Peyer's patch (tissue), 4 donors: ENCODE measurements around the gene TRAF3. TPM values are rescaled to one million over a fixed set of nuclear protein-coding genes. Genes with fewer than 3 reads are reported as not detected.

Experiments
- DNase-seq, 3 donors: peaks; one replicate each; pipeline ENCODE4 v3.0.0-alpha.2; 2017 to 2019
- H3K27ac ChIP-seq, 4 donors: fragments of 200-600 bp; sonication (generic); one replicate each; pipeline ENCODE4 v1.5.1; 2016 to 2019
- H3K27me3 ChIP-seq, 2 donors: fragments of 200-600 bp; sonication (generic); one replicate each; pipeline ENCODE4 v1.5.1; 2019
- H3K36me3 ChIP-seq, 3 donors: fragments of 200-600 bp; sonication (generic); one replicate each; pipeline ENCODE4 v1.5.1; 2016 to 2019
- H3K4me1 ChIP-seq, 4 donors: fragments of 200-600 bp; sonication (generic); one replicate each; pipeline ENCODE4 v1.5.1; 2016 to 2019
- H3K4me3 ChIP-seq, 4 donors: fragments of 200-600 bp; sonication (generic); 1 replicate in 3 of 4; 2 replicates in 1 of 4; pipeline ENCODE4 v1.5.1; 2016 to 2019; ENCODE audit warnings: mild to moderate bottlenecking in 1 of 4
- H3K9me3 ChIP-seq, 4 donors: fragments of 200-600 bp; sonication (generic); one replicate each; pipeline ENCODE4 v1.5.1; 2016 to 2019; ENCODE audit warnings: mild to moderate bottlenecking in 1 of 4
- CTCF ChIP-seq, 6 experiments: fragments of 450-650 bp in 4 of 6; fragments of 200-600 bp in 2 of 6; sonication (generic) in 1 of 6; IDR thresholded peaks; one replicate each; pipeline ENCODE4 v1.5.1; 2017 to 2019; ENCODE audit warnings: antibody characterized with exemption in 6 of 6, mild to moderate bottlenecking in 3 of 6, moderate library complexity in 1 of 6
- POLR2A ChIP-seq, 2 donors: fragments of 450-650 bp; IDR thresholded peaks; one replicate each; pipeline ENCODE4 v1.5.1; 2017; ENCODE audit warnings: antibody characterized with exemption in 2 of 2, mild to moderate bottlenecking in 2 of 2, moderate library complexity in 2 of 2
- total RNA-seq, 4 donors: library from RNA; depleted of rRNA; stranded (reverse); fragments of >200 nt; gene quantifications; one replicate each; pipeline ENCODE4 v1.1.0, GENCODE V29; 2016

TRAF3 gene, protein sequence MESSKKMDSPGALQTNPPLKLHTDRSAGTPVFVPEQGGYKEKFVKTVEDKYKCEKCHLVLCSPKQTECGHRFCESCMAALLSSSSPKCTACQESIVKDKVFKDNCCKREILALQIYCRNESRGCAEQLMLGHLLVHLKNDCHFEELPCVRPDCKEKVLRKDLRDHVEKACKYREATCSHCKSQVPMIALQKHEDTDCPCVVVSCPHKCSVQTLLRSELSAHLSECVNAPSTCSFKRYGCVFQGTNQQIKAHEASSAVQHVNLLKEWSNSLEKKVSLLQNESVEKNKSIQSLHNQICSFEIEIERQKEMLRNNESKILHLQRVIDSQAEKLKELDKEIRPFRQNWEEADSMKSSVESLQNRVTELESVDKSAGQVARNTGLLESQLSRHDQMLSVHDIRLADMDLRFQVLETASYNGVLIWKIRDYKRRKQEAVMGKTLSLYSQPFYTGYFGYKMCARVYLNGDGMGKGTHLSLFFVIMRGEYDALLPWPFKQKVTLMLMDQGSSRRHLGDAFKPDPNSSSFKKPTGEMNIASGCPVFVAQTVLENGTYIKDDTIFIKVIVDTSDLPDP
- 10 to 100 TPM; 31.7 to 47.8 (median 41.8) TPM for total RNA-seq

- H3K36me3 ChIP-seq, result no peaks in the 10 kb centered on the region
- H3K27ac ChIP-seq, result peak within 1 kb of the TSS; percentile 92 to 97 (median 94)
- H3K27me3 ChIP-seq, result no peaks in the 10 kb centered on the region
- peaks cover 0 to 23% (median 12%) of the 10 kb centered on the region in 4 donors for H3K4me1 ChIP-seq
- H3K9me3 ChIP-seq, result no peaks in the 10 kb centered on the region
- DNase-seq, result peak; percentile 73 to 90 (median 79)
- H3K4me3 ChIP-seq, result peak within 1 kb of the TSS; percentile 90 to 98 (median 93)
- TF ChIP-seq CTCF (IDR thresholded peaks at IDR 0.05) (no peak), POLR2A (IDR thresholded peaks at IDR 0.05) (no peak)
Observed at GRCh38 chr14:102776761-102777710, at the start of gene TRAF3. Gene TRAF3 (plus strand): TSS chr14:102777449. CDS start chr14:102870202, 92,753 bp downstream.

GRCh38 chr14:102728501-102728900, 48.7 kb upstream of the TRAF3 start:
- Histone ChIP-seq H3K9me3 (no peaks in the 10 kb centered on the region), H3K27ac (no peak overlapping the region), H3K4me3 (no peak overlapping the region), H3K27me3 (no peaks in the 10 kb centered on the region), H3K36me3 (peaks cover 0 to 68% (median 0%) of the 10 kb centered on the region in 3 donors), H3K4me1 (no peaks in the 10 kb centered on the region)
- TF ChIP-seq POLR2A (IDR thresholded peaks at IDR 0.05) (no peak), CTCF (IDR thresholded peaks at IDR 0.05) (no peak)
- DNase-seq, result peak in 1 of 3 donors; percentile 3

DNA sequence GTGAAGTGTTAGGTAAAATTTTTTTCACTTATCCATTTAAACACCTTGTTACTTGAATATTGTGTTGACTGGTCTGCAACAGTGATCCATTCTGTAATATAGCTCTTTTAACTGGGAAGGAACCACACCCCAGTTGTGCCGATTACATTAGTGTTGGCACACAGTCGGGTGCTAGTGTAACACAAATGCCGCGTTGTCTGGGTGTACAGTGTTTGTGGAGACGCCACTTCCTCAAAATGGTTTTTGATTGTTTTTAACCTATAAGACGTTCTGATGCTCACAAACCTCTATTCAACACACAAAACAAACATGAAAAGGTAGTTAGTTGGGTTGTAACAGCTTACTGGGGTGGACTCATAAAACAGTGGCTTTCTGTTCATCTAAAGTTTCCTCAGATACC, 48.0 kb upstream of the TRAF3 start:
- H3K4me3 ChIP-seq, result no peak overlapping the region
- DNase-seq, result peak in 1 of 3 donors; percentile 14
- peaks cover 0 to 66% (median 0%) of the 10 kb centered on the region in 3 donors for H3K36me3 ChIP-seq
- H3K9me3 ChIP-seq, result no peaks in the 10 kb centered on the region
- H3K4me1 ChIP-seq, result no peaks in the 10 kb centered on the region
- H3K27me3 ChIP-seq, result no peaks in the 10 kb centered on the region
- no peak for TF ChIP-seq POLR2A (IDR thresholded peaks at IDR 0.05)
- no peak for TF ChIP-seq CTCF (IDR thresholded peaks at IDR 0.05)
- no peak overlapping the region for H3K27ac ChIP-seq

DNA sequence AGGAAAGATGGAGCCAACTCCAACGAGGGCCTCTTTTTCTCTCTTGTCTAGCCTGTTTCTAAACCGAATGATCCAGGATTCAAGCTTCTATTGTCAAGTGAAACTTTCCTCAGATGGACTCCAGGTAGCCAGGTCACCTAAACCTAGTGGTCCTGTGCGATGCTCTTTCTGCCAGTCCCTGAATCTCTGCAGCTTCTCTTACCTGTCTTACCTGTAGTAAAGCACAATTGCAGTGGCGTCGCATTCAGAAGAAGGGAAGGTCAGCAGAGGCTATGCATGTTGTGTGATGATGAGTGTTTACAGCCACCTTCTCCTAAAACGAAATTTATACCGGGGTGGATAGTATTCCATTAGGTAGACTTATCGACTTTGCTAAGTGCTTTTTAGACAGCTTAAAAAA, 47.4 kb upstream of the TRAF3 start:
- Histone ChIP-seq H3K4me3 (no peak overlapping the region), H3K27ac (no peak overlapping the region), H3K27me3 (no peaks in the 10 kb centered on the region), H3K4me1 (no peaks in the 10 kb centered on the region), H3K36me3 (peaks cover 0 to 60% (median 0%) of the 10 kb centered on the region in 3 donors), H3K9me3 (no peaks in the 10 kb centered on the region)
- no peak for DNase-seq
- TF ChIP-seq CTCF (IDR thresholded peaks at IDR 0.05), result no peak
- no peak for TF ChIP-seq POLR2A (IDR thresholded peaks at IDR 0.05)

DNA sequence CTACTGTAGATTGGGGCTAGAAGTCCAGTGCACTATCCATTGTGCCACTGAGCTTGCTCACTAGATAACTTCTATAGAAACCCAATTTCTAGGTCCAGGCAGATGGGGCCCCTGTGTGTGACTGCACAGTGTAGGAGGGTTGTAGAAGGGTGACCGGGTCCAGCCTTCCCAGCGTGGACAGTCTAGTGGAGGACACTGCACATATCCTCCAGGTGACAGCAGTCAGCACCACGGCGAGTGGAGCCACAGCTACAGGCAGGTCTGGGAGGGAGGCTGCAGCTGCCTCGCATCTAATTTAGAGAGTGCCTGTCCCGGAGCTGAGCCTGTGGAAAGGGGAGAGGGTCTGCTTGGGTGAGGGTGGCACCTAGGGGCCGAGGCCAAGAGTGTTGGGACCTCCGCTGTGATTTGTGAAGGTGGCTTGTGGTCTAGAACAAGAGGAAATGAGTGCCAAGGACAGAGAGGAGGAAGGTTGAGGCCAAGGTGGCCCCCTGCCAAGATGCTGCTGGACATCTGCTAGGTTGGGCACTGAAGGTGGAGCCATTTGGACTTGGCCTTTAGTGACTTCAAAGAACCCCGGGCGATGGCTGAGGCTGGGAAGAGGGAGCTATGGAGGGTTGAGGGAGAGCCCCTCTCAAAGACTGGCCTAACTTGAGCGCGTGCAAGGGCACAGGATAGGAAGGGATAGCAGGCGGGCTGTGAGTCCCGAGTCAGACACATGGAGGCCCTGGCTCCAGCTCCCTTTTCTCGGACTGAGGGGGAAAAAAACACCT, 46.0 kb upstream of the TRAF3 start:
- H3K9me3 ChIP-seq, result no peaks in the 10 kb centered on the region
- peak in 1 of 3 donors; percentile 7 for DNase-seq
- no peak for TF ChIP-seq CTCF (IDR thresholded peaks at IDR 0.05)
- no peak for TF ChIP-seq POLR2A (IDR thresholded peaks at IDR 0.05)
- no peaks in the 10 kb centered on the region for H3K27me3 ChIP-seq
- H3K27ac ChIP-seq, result no peak overlapping the region
- H3K4me1 ChIP-seq, result no peaks in the 10 kb centered on the region
- peaks cover 0 to 46% (median 0%) of the 10 kb centered on the region in 3 donors for H3K36me3 ChIP-seq
- no peak overlapping the region for H3K4me3 ChIP-seq
